ENCODE measurements around the gene ENTPD2. TPM values are rescaled to one million over a fixed set of nuclear protein-coding genes. Genes with fewer than 3 reads are reported as not detected.

Gene ENTPD2
- polyA plus RNA-seq (ENCODE audit: insufficient read length in 4 of 4) = 1 to 10 TPM; 2.8 to 6.0 (median 5.1) TPM

DNA sequence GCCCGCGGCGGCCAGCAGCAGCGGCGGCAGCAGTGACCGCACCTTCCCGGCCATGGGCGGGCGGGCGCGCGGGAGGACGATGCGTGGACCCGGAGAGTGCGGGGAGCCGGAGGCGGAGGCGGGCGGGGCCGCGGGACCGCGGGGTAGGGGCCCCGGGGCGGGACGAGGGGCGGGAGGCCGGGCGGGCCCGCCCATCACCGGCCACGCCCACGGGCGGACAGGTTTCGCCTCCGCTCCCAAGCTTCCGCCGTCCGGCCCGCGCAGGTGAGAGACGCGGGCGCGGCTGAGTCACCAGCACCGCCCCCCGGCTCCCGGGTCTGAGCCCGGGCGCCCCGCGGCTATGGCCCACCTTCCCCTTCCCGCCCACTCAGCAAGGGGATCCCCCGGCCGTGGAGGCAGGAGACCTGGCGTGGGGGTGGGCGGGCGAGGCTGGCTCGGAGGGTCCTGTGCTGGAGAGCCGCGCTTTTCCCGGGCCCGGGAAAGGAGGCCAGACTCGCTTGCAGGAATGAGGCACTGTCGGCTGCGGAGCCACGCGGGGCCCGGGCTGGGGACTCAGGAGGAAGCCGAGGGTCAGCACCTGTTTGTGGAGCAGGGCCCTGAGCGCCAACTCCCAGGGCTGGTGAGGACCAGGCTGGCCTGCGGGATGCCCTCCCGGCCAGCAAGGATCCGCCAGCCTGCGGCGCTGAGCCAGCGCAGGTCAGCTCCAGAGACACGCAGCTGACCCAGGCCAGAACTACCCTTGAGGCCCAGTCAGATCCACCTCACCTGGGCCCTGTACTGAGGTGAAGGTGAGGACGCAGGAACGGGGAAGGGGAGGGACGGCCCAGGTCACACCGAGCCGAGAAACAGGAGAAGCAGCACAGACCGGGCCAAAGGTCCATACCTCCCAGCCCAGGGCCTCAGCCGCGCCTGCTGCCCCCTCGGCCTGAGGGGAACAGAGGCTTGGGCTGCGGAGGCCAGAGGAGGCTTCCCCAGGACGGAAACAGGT lies at the start of gene ENTPD2:
Gene ENTPD2 (minus strand): TSS at position 118 of the 988 bp plus-strand sequence. CDS start 64 bp downstream, at position 54.
- DNase-seq (ENCODE audit: low read depth in 4 of 4, low spot score in 2 of 4) = no peak

DNA sequence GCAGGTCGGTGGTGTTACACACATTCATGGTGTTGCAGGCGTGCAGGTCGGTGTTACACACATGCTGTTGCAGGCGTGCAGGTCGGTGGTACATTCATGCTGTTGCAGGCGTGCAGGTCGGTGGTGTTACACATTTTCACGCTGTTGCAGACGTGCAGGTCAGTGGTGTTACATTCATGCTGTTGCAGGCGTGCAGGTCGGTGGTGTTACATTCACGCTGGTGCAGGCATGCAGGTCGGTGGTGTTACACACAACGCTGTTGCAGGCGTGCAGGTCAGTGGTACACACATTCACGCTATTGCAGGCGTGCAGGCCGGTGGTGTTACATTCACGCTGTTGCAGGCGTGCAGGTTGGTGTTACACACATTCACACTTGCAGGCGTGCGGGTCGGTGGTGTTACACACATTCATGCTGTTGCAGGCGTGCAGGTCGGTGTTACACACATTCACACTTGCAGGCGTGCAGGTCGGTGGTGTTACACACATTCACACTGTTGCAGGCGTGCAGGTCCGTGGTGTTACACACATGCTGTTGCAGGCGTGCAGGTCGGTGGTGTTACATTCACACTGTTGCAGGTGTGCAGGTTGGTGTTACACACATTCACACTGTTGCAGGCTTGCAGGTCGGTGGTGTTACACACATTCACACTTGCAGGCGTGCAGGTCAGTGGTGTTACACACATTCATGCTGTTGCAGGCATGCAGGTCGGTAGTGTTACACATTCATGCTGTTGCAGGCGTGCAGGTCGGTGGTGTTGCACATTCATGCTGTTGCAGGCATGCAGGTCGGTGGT lies 49.5 kb upstream of the ENTPD2 start:
- no peak for DNase-seq (ENCODE audit: low read depth in 4 of 4, low spot score in 2 of 4)

DNA sequence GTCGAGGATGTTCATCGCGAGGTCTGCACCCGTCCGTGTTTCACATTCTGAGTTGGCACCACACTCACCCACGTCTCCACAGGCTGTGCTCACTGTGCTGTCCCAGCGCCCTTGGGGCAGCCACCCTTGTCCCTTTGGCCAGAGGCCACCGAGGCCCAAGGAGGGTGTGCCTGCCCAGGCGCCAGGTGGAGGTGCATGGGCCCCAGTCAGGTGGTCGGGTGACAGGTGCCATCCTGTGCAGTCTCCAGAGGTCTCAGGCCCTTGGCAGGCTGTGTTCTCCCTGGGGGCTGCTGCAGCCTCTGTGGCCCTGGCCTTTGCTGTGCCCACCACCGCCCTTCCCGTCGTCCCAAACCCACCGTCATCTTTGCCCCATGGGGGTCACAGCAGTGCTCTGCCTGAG lies 45.4 kb upstream of the ENTPD2 start:
- DNase-seq (ENCODE audit: low read depth in 4 of 4, low spot score in 2 of 4) = no peak

DNA sequence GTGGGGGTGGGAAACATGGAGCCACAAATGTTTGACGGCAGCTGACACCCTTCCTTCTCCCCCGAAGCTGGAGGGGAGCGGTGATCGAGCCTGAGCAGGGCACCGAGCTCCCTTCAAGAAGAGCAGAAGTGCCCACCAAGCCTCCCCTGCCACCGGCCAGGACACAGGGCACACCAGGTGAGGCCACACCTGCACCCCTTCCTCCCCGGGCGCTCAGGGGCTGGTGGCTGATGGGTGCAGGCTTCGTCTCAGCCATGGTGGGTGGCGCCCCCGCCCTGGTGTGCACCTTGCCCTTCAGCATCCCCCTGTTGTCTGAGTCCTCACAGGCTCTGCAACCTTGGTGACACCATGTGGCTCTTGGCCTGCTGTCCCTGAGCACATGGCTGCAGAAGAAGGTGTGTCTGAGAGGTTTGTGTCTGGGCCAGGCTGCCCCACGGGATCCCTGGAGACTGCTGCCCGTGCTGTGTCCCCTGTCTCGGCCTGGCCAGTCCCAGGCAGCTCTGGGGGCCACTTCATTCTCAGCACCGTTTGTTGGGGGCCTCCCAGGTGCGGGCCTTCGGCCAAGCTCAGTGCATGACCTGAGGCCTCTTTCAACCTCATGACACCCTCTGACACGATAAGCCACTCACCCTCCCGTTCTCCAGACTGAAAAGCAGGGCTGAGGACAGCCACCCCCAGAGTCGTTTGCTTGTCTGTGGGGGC lies 44.1 kb upstream of the ENTPD2 start:
- DNase-seq (ENCODE audit: low read depth in 4 of 4, low spot score in 2 of 4) = no peak

DNA sequence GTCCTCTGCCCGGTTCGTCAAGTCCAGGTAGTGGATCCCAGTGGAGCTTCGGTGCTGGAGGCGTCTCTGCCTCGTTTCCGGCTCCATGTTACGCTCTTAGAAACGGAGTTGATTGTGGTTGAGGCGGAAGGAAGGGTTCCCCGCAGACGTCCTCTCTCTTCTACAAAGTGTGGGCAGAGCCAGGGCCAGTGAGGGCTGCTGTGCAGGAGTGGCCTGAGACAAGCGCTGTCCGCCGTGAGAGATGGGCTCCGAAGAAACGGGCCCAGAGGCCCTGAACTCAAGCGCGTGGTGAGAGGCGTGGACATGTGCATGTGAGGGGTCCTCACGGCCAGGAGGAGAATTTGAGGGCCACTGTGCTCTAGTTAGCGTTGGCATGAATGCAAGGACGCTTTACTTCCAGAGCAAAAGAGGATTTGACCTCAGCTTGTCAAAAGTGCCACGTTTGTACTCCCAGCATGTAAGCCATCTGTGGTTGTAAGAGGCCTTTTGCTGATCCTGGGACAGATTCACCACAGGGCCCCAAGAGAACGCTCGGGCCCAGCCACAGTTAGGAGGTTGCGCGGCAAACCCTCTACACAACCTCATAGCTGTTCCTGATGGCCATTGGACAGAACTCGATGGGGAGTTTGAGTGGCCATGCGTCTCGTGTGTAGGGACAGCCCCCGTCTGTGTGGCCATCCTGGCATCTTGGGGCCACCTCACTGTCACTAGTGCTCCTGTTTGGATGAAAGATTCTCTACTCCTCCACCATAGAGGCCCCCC lies 43.1 kb upstream of the ENTPD2 start:
- DNase-seq (ENCODE audit: low read depth in 4 of 4, low spot score in 2 of 4) = no peak

DNA sequence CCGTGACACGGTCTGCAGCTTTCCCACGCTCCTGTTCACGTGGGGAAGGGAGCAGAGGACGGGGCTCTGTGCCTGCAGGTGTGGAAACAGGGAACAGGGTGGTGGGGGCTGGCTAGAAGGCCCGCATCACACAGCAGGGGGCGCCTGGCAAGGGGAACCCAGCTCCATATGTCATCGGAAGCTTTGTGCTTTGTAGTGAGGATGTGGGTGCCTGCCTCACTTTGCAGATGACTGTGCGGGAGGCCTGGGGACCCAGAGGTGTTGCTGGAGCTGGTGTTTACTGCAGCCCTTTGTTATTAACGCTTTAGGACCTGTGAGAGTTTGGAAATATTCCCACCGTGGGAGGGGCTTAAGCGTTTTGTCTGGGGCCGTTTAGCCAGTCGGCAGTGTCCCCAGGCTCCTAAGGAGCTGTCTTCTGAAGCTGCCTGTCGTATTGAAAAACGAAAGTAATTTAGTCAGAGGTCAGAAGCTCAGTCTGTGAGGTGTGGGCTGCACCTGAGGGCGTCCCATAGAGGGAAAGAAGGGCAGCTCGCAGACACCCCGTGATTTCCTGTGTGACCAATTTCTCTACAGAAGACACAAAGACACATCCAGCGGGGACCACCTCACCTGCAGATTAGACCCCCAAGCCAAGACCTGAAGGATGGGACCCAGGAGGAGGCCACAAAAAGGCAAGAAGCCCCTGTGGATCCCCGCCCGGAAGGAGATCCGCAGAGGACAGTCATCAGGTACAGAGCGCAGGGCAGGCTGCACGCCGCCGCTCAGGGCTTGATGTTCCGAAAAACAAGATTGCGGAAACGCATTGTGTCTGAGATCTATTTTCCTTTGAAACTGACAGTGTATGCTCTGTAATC lies 42.0 kb upstream of the ENTPD2 start:
- no peak for DNase-seq (ENCODE audit: low read depth in 4 of 4, low spot score in 2 of 4)

DNA sequence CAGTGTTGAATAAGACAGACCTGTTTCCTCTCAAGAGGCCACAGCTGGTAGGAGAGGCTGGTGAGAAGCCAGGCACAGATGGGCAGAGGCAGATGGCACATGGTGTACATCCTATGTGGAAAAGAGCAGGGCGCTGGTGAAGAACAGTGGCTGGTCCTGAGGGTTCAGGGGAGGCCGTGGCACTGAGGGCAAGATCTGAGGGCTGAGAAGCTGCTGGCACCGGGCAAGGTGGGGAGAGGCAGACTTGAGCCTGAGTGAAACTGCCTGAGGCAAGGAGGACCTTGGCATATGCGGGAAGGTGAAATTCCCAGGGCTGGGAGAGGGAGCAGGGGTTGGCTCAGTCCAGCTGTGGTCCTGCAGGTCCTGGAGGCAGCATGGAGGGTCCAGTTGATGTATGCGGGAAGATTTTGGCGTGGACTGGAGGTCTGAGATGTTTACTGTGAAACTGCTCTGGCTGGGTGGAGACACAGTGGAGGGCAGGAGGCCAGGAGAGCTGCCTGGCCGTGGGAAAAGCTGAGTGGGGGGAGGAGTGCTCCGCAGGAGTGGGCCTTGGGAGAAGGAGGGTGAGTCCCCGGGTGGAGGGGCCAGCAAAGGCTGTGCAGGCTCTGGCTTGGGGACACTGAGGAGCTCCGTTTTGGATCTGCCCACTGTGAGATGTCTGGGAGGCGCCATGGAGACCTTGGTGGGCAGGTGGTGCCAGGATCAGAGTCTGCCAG lies 35.5 kb upstream of the ENTPD2 start:
- DNase-seq (ENCODE audit: low read depth in 4 of 4, low spot score in 2 of 4) = no peak

DNA sequence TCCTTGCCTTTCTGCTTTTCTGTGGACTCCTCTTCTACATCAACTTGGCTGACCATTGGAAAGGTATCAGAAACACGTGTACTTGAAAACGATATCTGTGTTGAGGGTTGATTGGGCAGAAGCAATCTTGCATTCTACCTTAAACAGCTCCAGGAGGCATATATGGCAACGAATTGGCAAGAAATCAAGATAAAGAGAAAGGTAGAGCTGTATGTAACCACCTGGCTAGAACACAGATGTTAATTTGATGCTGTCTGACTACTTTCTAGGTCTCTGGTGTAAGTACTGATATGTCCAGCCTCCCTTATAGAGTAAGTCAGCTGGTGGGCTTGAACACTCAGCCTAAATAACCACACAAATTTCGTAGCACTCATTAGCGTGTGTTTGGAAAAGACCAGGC lies 34.3 kb upstream of the ENTPD2 start:
- DNase-seq (ENCODE audit: low read depth in 4 of 4, low spot score in 2 of 4) = no peak

DNA sequence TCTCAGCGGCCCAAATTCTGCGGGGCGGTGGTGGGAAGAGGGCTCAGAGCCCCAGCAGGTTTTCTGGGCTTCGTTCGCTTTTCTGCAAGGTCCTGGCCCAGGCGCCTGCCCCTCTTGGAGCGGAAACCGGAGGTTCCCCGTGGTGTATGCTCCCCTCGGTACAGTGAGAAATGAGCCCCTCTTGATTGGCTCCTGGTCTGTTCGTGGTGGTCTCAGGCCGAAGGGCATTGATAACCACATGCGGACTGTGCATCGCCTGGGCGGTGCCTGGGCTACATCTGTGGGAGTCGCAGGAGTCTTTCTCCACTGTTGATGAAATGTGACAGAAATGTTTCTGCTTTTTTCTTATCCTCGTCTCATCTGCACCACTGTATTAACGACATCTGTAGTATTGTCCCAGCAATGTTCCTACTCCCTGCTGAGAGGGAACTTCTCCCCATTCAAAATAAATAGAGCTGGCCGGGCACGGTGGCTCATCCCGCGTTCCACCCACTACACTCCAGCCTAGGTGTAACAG lies 33.6 kb upstream of the ENTPD2 start:
- DNase-seq (ENCODE audit: low read depth in 4 of 4, low spot score in 2 of 4) = no peak

DNA sequence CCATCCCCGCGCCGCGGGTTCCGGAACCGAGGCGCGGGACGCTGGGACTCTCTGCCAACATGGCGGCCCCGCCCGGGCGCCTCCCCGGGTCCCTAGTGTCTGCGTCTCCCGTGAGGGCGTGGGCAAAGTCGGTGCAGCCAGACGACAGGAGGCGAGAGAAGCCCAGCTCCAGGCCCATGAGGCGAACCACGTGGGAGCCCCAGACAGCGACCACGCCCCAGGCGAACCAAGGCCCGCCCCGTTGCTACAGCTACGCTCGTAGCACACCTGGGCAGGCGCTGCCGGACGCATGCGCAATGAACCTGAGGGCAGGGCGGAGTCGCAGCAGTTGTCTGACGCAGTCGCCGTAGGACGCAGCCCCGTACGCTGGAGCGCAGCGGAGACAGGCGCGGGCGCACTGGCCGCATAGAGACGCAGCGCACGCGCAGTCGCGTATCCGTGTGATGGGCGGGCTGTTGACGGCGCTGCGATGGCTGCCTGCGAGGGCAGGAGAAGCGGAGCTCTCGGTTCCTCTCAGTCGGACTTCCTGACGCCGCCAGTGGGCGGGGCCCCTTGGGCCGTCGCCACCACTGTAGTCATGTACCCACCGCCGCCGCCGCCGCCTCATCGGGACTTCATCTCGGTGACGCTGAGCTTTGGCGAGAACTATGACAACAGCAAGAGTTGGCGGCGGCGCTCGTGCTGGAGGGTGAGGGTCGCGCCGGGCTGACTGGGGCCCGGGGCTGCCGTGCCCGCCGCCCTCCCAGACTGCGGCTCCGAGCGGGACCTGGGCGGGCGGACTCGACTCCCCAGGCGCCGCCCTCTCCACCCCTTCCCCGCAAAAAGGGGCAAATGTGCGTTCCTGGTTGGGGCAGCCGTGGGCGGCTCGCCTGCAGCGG lies 32.9 kb upstream of the ENTPD2 start, which contains the start of gene MAN1B1:
Gene MAN1B1 (plus strand): TSS at position 455 of the 878 bp plus-strand sequence. CDS start 15 bp downstream, at position 470.
- DNase-seq (ENCODE audit: low read depth in 4 of 4, low spot score in 2 of 4) = peak; percentile 81 to 97 (median 96)

DNA sequence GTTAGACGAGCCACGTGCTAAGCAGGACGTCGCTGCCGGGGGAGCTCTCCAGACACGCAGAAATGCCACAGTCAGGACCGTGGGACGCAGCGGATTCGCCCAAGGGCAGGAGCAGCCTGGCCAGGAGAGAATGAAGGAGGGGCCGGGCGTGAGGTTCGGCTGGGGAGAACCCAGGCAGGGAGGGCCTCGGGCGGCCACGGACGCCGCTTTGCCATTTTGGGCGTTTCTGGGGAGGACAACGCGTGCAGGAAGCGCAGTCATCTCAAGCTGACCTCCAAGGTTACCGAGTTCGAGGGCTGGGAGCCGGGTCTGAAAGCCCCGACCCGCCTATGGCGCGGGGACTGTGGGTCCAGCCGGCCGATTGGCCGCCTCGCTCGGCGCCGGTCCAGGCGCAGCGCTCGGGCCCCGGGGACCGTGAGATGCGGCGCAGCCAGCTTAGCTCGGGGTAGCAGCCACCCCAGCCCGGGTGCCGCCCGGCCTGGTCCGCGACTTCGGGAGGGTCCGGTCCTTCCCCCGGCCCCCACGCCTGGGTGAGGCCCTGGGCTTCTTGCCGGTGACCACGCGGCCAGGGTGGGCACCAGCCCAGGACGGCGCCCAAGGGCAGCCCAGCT lies 32.2 kb upstream of the ENTPD2 start:
- no peak for DNase-seq (ENCODE audit: low read depth in 4 of 4, low spot score in 2 of 4)

DNA sequence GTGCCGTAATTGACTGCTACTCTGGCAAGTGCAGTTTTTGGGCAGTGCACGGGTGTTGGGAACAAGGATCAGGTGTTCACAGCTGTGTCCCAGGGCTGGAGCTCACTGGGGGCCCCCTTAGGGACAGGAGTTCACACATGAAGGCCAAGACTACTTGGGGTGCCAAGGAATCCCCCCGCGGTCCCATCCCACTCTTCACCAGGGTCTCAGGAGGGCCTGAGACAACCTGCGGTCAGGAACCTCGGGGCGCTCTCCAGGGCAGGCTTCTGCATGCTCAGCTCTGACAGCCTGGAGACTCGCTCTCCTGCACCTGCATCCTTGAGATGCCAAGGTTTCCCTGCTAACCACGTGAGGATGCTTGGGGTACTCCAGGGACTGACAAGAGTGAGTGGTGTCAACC lies 30.7 kb upstream of the ENTPD2 start:
- no peak for DNase-seq (ENCODE audit: low read depth in 4 of 4, low spot score in 2 of 4)

DNA sequence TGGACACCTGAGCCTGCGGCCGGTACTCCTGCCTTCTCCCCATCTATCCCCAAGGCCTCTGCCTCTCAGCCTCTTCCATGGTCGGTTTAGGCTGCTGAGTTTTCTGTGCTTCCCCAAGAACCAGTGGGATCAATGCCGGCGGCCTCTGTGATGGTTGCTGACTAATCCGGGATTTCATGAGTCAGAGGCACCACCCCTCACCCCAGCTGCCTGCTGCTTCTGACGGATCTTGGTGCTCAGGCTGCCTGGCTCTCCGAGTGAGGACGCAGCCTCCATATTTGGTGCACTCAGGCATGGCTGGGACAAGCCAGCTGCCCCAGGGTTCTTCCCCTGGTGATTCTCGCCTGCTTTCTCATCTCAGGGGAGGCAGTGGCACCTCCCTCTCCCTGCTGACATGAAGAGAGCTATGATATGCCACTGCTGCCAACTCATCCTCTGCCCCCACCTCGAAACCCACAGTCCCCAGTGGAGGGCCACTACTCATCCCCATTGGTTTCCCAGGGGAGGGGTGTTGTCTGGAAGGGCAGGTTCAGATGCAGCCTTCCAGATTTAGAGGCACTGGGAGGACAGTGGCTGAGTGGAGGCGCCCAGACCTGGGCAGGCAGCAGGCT lies 29.6 kb upstream of the ENTPD2 start:
- no peak for DNase-seq (ENCODE audit: low read depth in 4 of 4, low spot score in 2 of 4)

DNA sequence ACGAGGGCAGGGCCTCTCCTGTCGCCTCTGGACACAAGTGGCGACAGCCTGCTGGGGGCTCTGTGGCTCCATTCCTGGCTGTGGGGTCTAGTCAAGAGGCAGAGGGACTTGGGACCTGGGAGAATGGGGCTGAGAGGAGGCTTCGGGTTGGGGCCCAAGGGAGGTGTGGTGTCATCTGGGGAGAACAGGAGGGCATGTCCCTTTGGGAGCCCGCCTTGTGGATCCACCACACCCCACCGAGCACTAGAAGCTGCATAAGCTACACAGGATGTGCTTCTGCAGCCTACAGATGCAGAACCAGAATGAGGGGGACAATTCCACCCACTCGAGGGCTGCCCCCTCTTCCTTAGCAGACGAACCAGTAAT lies 29.0 kb upstream of the ENTPD2 start:
- DNase-seq (ENCODE audit: low read depth in 4 of 4, low spot score in 2 of 4) = no peak

DNA sequence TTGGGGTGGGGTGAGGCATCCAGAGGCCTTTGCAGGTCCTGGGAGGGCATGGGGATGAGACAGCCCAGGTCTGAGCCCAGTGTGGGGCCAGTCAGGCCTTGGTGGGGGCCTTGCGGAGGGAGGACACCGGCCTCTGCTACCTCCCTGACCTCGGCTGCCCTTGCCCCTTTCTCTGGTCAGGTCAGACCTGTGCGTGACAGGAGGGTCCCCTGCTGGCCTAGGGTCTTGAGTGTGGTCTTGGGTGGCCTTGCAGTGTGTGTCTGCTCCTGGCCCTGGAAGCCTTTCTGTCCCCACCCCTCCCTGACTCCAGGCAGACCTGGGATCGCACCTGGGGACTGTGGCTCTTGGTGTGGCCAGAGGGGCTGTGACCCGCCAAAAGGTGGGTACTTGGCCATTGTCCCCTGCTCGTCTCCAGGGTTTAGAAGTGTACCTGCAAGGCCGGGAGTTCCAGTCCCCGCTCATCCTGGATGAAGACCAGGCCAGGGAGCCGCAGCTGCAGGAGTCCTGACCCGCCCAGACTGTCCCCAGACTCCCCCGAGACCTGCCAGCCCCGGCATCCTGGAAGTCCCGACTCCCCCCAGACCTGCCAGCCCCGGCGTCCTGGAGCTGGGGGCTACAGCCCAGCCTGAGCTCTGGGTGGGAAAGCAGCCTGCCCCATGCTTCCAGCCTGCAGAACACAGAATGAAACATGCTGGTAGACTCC lies 28.5 kb upstream of the ENTPD2 start:
- no peak for DNase-seq (ENCODE audit: low read depth in 4 of 4, low spot score in 2 of 4)

Measured in left renal cortex interstitium (tissue), 4 donors.